Ectodermal cell (in vitro differentiated cells): ENCODE measurements around the gene RBM27.
"Not testable (repeated sequence)": the region's sequence is repeated elsewhere in the genome, so short reads cannot be mapped to it uniquely, and the experiment has no call there.

Experiments
- H3K27ac ChIP-seq: 2 replicates; pipeline ENCODE4 v1.7.0; 2013; ENCODE audit warnings: mild to moderate bottlenecking, low read depth, low read length; ENCODE audit not compliant: insufficient read depth, poor library complexity, severe bottlenecking
- H3K27me3 ChIP-seq: 2 replicates; pipeline ENCODE4 v1.7.0; 2013; ENCODE audit warnings: mild to moderate bottlenecking, low read length; ENCODE audit not compliant: insufficient read depth, control insufficient read depth, poor library complexity, severe bottlenecking
- H3K36me3 ChIP-seq: one replicate; pipeline ENCODE4 v1.7.0; 2013; ENCODE audit warnings: low read length; ENCODE audit not compliant: control insufficient read depth, insufficient read depth
- H3K4me1 ChIP-seq: one replicate; pipeline ENCODE4 v1.7.0; 2013; ENCODE audit warnings: low read length; ENCODE audit not compliant: control insufficient read depth, insufficient read depth
- H3K4me3 ChIP-seq: 2 replicates; pipeline ENCODE4 v1.7.0; 2013; ENCODE audit warnings: low read depth, low read length, control low read depth; ENCODE audit not compliant: insufficient read depth
- H3K9me3 ChIP-seq: 2 replicates; pipeline ENCODE4 v1.7.0; 2013; ENCODE audit warnings: mild to moderate bottlenecking, low read length, moderate library complexity; ENCODE audit not compliant: control insufficient read depth
- WGBS, 2 experiments: methylation state at CpG; one replicate each; pipeline ENCODE4 v1.1.7; 2013; ENCODE audit warnings: missing lambda C conversion rate in 2 of 2; 5-methylcytosine and 5-hydroxymethylcytosine counted together

The RBM27 gene

GRCh38 chr5:146205499-146206202, 2.2 kb downstream of the RBM27 start:
- WGBS, 2 experiments = 92 to 94% methylated on average over 10 of the region's 11 CpGs
- H3K4me3 ChIP-seq = no peak overlapping the region
- no peaks in the 10 kb centered on the region for H3K36me3 ChIP-seq
- no peaks in the 10 kb centered on the region for H3K27me3 ChIP-seq
- no peak overlapping the region for H3K27ac ChIP-seq
- no peaks in the 10 kb centered on the region for H3K4me1 ChIP-seq
- no peaks in the 10 kb centered on the region for H3K9me3 ChIP-seq

GRCh38 chr5:146206257-146206656, 2.9 kb downstream of the RBM27 start:
- 96 to 98% methylated on average over 1 of the region's 2 CpGs for WGBS, 2 experiments
- no peaks in the 10 kb centered on the region for H3K4me1 ChIP-seq
- H3K27ac ChIP-seq = no peak overlapping the region

GRCh38 chr5:146208916-146209522, 5.6 kb downstream of the RBM27 start:
- no peak overlapping the region for H3K4me3 ChIP-seq
- no peak overlapping the region for H3K27ac ChIP-seq
- H3K4me1 ChIP-seq = no peaks in the 10 kb centered on the region
- H3K36me3 ChIP-seq = no peaks in the 10 kb centered on the region
- no peaks in the 10 kb centered on the region for H3K27me3 ChIP-seq
- H3K9me3 ChIP-seq = no peaks in the 10 kb centered on the region
- 95% methylated on average over 2 of the region's 3 CpGs; no CpG with 5 or more reads in 1 of the 2 experiments for whole genome bisulfite sequencing, 2 experiments

More at GRCh38 chr5:146206257-146206656, 2.9 kb downstream of the RBM27 start:
- no peaks in the 10 kb centered on the region for H3K9me3 ChIP-seq
- no peak overlapping the region for H3K4me3 ChIP-seq
- no peaks in the 10 kb centered on the region for H3K27me3 ChIP-seq
- H3K36me3 ChIP-seq = no peaks in the 10 kb centered on the region

- WGBS, 2 experiments = 88 to 100% methylated on average over 1 of the region's 2 CpGs
- H3K27me3 ChIP-seq = no peaks in the 10 kb centered on the region
Observed at GRCh38 chr5:146209714-146210113, 6.3 kb downstream of the RBM27 start.

GRCh38 chr5:146210810-146211209, 7.4 kb downstream of the RBM27 start:
- 95 to 96% methylated on average over 13 of the region's 13 CpGs for WGBS, 2 experiments
- H3K4me3 ChIP-seq, H3K27me3 ChIP-seq, H3K36me3 ChIP-seq, H3K27ac ChIP-seq, H3K9me3 ChIP-seq, H3K4me1 ChIP-seq: not testable (repeated sequence)

More at GRCh38 chr5:146209714-146210113, 6.3 kb downstream of the RBM27 start:
- Histone ChIP-seq H3K4me1 (no peaks in the 10 kb centered on the region), H3K4me3 (no peak overlapping the region), H3K27ac (no peak overlapping the region), H3K9me3 (no peaks in the 10 kb centered on the region), H3K36me3 (no peaks in the 10 kb centered on the region)

GRCh38 chr5:146213210-146213826, 9.9 kb downstream of the RBM27 start:
- Histone ChIP-seq H3K27ac (no peak overlapping the region), H3K9me3 (no peaks in the 10 kb centered on the region), H3K4me1 (no peaks in the 10 kb centered on the region), H3K27me3 (no peaks in the 10 kb centered on the region), H3K36me3 (no peaks in the 10 kb centered on the region), H3K4me3 (no peak overlapping the region)
- whole genome bisulfite sequencing, 2 experiments = 87 to 95% methylated on average over 4 of the region's 4 CpGs

GRCh38 chr5:146214881-146215280, 11.5 kb downstream of the RBM27 start:
- H3K27ac ChIP-seq, H3K27me3 ChIP-seq, H3K4me1 ChIP-seq, H3K9me3 ChIP-seq, H3K4me3 ChIP-seq, H3K36me3 ChIP-seq: not testable (repeated sequence)
- 87 to 91% methylated on average over 5 of the region's 5 CpGs for WGBS, 2 experiments

GRCh38 chr5:146218168-146218567, 14.8 kb downstream of the RBM27 start:
- Histone ChIP-seq H3K27ac (no peak overlapping the region), H3K4me1 (no peaks in the 10 kb centered on the region), H3K36me3 (peaks cover 4% of the 10 kb centered on the region), H3K27me3 (no peaks in the 10 kb centered on the region), H3K9me3 (no peaks in the 10 kb centered on the region), H3K4me3 (no peak overlapping the region)
- 89 to 100% methylated on average over 1 to 2 of the region's 2 CpGs for WGBS, 2 experiments

GRCh38 chr5:146219243-146219642, 15.8 kb downstream of the RBM27 start:
- Histone ChIP-seq H3K27ac (no peak overlapping the region), H3K4me3 (no peak overlapping the region), H3K36me3 (peaks cover 4% of the 10 kb centered on the region), H3K9me3 (no peaks in the 10 kb centered on the region), H3K27me3 (no peaks in the 10 kb centered on the region), H3K4me1 (no peaks in the 10 kb centered on the region)

- H3K27me3 ChIP-seq = no peaks in the 10 kb centered on the region
- H3K4me1 ChIP-seq = no peaks in the 10 kb centered on the region
- H3K4me3 ChIP-seq = no peak overlapping the region
- no peaks in the 10 kb centered on the region for H3K9me3 ChIP-seq
- no peak overlapping the region for H3K27ac ChIP-seq
- H3K36me3 ChIP-seq = peaks cover 8% of the 10 kb centered on the region
- WGBS, 2 experiments = 95 to 98% methylated on average over 3 of the region's 3 CpGs
Observed at GRCh38 chr5:146221234-146221633, 17.8 kb downstream of the RBM27 start.
